IMR-90 (cell line): ENCODE data around the gene ZNF286A. TPM values are rescaled to one million over a fixed set of nuclear protein-coding genes. Genes with fewer than 3 reads are reported as not detected.
A peak's percentile ranks its signal among the peaks of the same experiment; 100 is the strongest.
"Not testable (repeated sequence)": the region's sequence is repeated elsewhere in the genome, so short reads cannot be mapped to it uniquely, and the experiment has no call there.

Source experiments
- ATAC-seq: fragments of 200-7000 bp; cut with Tn5 transposase; 2 replicates; pipeline ENCODE4 v1.9.1; 2020; ENCODE audit warnings: low read depth, mild to moderate bottlenecking, moderate library complexity
- BruUV-seq: library from RNA; stranded (reverse); fragments of 400-500 nt; replicated peaks from 2 replicates; lab custom pipeline; 2021; lab: Mats Ljungman, UMichigan
- CTCF ChIA-PET: fragments of 300-600 bp; formaldehyde crosslinking; extraction: SDS; loops from one replicate; lab custom pipeline; 2021; ENCODE audit warnings: antibody characterized with exemption; lab: Yijun Ruan, JAX
- POLR2A ChIA-PET: fragments of 300-600 bp; sonication (Branson Sonifier 250); formaldehyde crosslinking; loops from one replicate; lab custom pipeline; 2022; ENCODE audit warnings: antibody characterized with exemption; ENCODE audit not compliant: unreplicated experiment; lab: Charles Lee
- DNase-seq: peaks from one replicate; pipeline ENCODE4 v3.0.0; 2013
- H2AFZ ChIP-seq: replicated peaks from 2 replicates; pipeline ENCODE3; 2013; ENCODE audit warnings: low read length, mild to moderate bottlenecking; ENCODE audit not compliant: poor library complexity
- H2AK5ac ChIP-seq: 2 replicates; pipeline ENCODE4 v1.6.1; 2013; ENCODE audit warnings: low read depth, low read length, inconsistent platforms
- H2AK9ac ChIP-seq: replicated peaks from 2 replicates; pipeline ENCODE3; 2013; ENCODE audit warnings: mild to moderate bottlenecking, low read depth, low read length, moderate library complexity; ENCODE audit not compliant: poor library complexity
- H2BK120ac ChIP-seq: 2 replicates; pipeline ENCODE4 v1.6.1; 2013; ENCODE audit warnings: low read depth, low read length, inconsistent platforms
- H2BK15ac ChIP-seq: 3 replicates; pipeline ENCODE4 v1.6.1; 2013; ENCODE audit warnings: low read depth, low read length, inconsistent platforms
- H2BK20ac ChIP-seq: 2 replicates; pipeline ENCODE4 v1.6.1; 2013; ENCODE audit warnings: low read depth, mild to moderate bottlenecking, inconsistent platforms, low read length, moderate library complexity
- H2BK5ac ChIP-seq: 2 replicates; pipeline ENCODE4 v1.6.1; 2013; ENCODE audit warnings: mild to moderate bottlenecking, low read depth, low read length, inconsistent platforms; ENCODE audit not compliant: poor library complexity, severe bottlenecking
- H3K14ac ChIP-seq: replicated peaks from 2 replicates; pipeline ENCODE4 v1.6.1; 2013; ENCODE audit warnings: low read depth, low read length, inconsistent platforms
- H3K18ac ChIP-seq: 2 replicates; pipeline ENCODE4 v1.6.1; 2013; ENCODE audit warnings: low read depth, low read length, control low read depth
- H3K23ac ChIP-seq: 2 replicates; pipeline ENCODE4 v1.6.1; 2013; ENCODE audit warnings: low read depth, low read length, inconsistent platforms
- H3K27ac ChIP-seq: 2 replicates; pipeline ENCODE4 v1.5.1; 2013; ENCODE audit warnings: mild to moderate bottlenecking, control low read depth, low read length; ENCODE audit not compliant: insufficient read depth
- H3K27me3 ChIP-seq: 2 replicates; pipeline ENCODE4 v1.6.1; 2013; ENCODE audit warnings: low read length; ENCODE audit not compliant: control insufficient read depth, insufficient read depth
- H3K36me3 ChIP-seq: 2 replicates; pipeline ENCODE4 v1.6.1; 2013; ENCODE audit warnings: low read length, mixed read lengths; ENCODE audit not compliant: control insufficient read depth, insufficient read depth
- H3K4ac ChIP-seq: 2 replicates; pipeline ENCODE4 v1.6.1; 2013; ENCODE audit warnings: low read depth, low read length, inconsistent platforms
- H3K4me1 ChIP-seq: 2 replicates; pipeline ENCODE4 v1.6.1; 2013; ENCODE audit warnings: low read length, mixed read lengths; ENCODE audit not compliant: control insufficient read depth, insufficient read depth
- H3K4me2 ChIP-seq: 2 replicates; pipeline ENCODE4 v1.6.1; 2013; ENCODE audit warnings: low read depth, mild to moderate bottlenecking, control low read depth, low read length, moderate library complexity
- H3K4me3 ChIP-seq: 2 replicates; pipeline ENCODE4 v1.5.1; 2013; ENCODE audit warnings: low read depth, mild to moderate bottlenecking, control low read depth, low read length, moderate library complexity; ENCODE audit not compliant: insufficient read depth
- H3K56ac ChIP-seq: 2 replicates; pipeline ENCODE4 v1.6.1; 2013; ENCODE audit warnings: low read length, inconsistent platforms; ENCODE audit not compliant: insufficient read depth; ENCODE audit errors: extremely low read depth
- H3K79me1 ChIP-seq, 2 experiments: 2 replicates each; pipeline ENCODE4 v1.6.1; 2013; ENCODE audit warnings: low read length in 2 of 2, inconsistent platforms in 1 of 2, low read depth in 1 of 2
- H3K9ac ChIP-seq: 2 replicates; pipeline ENCODE4 v1.6.1; 2013; ENCODE audit warnings: low read depth, low read length, control low read depth
- H3K9me1 ChIP-seq: 2 replicates; pipeline ENCODE4 v1.6.1; 2013; ENCODE audit warnings: low read length, inconsistent platforms; ENCODE audit not compliant: insufficient read depth
- H3K9me3 ChIP-seq: 2 replicates; pipeline ENCODE4 v1.6.1; 2013; ENCODE audit warnings: low read length; ENCODE audit not compliant: control insufficient read depth, insufficient read depth
- H4K20me1 ChIP-seq: 2 replicates; pipeline ENCODE4 v1.6.1; 2013; ENCODE audit warnings: low read length, inconsistent platforms; ENCODE audit not compliant: insufficient read depth
- H4K5ac ChIP-seq: 2 replicates; pipeline ENCODE4 v1.6.1; 2013; ENCODE audit warnings: mild to moderate bottlenecking, low read depth, low read length, control low read depth
- H4K8ac ChIP-seq, 2 experiments: 2 replicates each; pipeline ENCODE4 v1.6.1; 2013; ENCODE audit warnings: low read depth in 2 of 2, low read length in 2 of 2, control low read depth in 1 of 2, inconsistent platforms in 1 of 2
- H4K91ac ChIP-seq: 2 replicates; pipeline ENCODE4 v1.6.1; 2013; ENCODE audit warnings: low read depth, low read length, inconsistent platforms; ENCODE audit not compliant: insufficient read depth
- WGBS, 2 experiments: methylation state at CpG; one replicate each; pipeline versions ENCODE4 v1.1.5 to v1.1.7; 2013; ENCODE audit warnings: missing lambda C conversion rate in 2 of 2; ENCODE audit not compliant: insufficient read length in 1 of 2; ENCODE audit errors: extremely low coverage in 2 of 2; 5-methylcytosine and 5-hydroxymethylcytosine counted together
- dilution Hi-C: fragments of 300-500 bp; cut with HindIII; formaldehyde crosslinking; loops from one replicate; pipeline ENCODE4 v1.14.3; 2018; ENCODE audit warnings: low sequenced_read_pairs; ENCODE audit not compliant: unreplicated experiment
- in situ Hi-C: fragments of 300-500 bp; cut with MboI; formaldehyde crosslinking; loops from 3 replicates; pipeline ENCODE4 v1.14.3; 2019; ENCODE audit warnings: low sequenced_read_pairs, inconsistent platforms, mixed read lengths
- intact Hi-C: fragments of 100-400 bp; cut with micrococcal nuclease; formaldehyde crosslinking; loops from 2 replicates; pipeline ENCODE4 v1.10.0; 2022
- polyA plus RNA-seq, 3 experiments: library from polyadenylated mRNA; depleted of rRNA; stranded (reverse); fragments of >200 nt; gene quantifications; 2 replicates each; pipeline ENCODE4 v1.2.3, GENCODE V29; 2012; ENCODE audit warnings: low replicate concordance in 1 of 3
- total RNA-seq: library from RNA; depleted of rRNA; stranded (reverse); fragments of >200 nt; gene quantifications from 2 replicates; pipeline ENCODE4 v1.2.3, GENCODE V29; 2012

ZNF286A gene
- total and polyA plus RNA-seq, 2 of the 4 experiments (the other 2 are of a cell fraction): 19.8 to 37.6 TPM

DNA sequence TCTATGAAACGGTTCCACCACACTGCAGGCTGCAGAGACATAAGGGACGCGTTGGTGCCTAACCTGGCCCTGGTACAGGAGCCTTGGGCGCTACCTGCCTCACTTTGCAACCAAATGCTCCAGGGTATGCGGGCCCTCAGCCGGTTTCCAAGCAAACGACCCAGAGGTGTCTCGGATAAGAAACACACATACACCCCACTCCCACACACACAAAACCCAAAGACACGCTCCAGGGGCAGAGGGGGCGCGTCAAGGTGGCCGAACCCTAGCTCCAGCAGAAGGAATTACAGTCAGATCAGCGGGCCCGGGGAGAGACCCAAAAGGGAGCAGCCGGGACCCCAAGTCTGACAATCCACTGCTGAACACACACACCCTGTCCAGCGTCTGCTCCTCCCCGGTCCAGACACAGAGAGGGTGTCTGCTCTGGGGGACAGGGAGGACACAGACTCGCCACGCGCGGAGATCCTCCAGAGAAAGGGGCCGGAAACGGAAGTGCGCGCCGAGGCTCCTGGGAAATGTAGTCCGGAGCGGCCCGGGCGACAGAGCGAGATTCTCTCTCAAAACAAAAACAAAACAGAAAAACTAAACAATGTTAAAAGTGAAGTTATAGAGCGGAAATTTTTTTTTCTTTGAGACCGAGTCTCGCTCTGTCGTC is 15.6 kb upstream of the ZNF286A start, which contains the start of gene TRIM16:
TRIM16 (minus strand) TSS at position 488 of the 655 bp plus-strand sequence. CDS start 32,702 bp downstream, outside the sequence.
- H3K4ac ChIP-seq: peak within 1 kb of the TSS; percentile 72
- dilution Hi-C loops, intact Hi-C loops, H4K20me1 ChIP-seq, H3K4me1 ChIP-seq, H3K9me1 ChIP-seq, H2BK20ac ChIP-seq, H4K91ac ChIP-seq, H3K27me3 ChIP-seq, H2BK5ac ChIP-seq, H3K36me3 ChIP-seq, CTCF ChIA-PET, H2BK15ac ChIP-seq, H2BK120ac ChIP-seq, H3K9me3 ChIP-seq, H3K23ac ChIP-seq, H3K56ac ChIP-seq, POLR2A ChIA-PET, in situ Hi-C loops: not testable (repeated sequence)
- peak within 1 kb of the TSS; percentile 74 to 91 for H4K8ac ChIP-seq
- peaks cover 0 to 10% of the 10 kb centered on the region in 2 experiments; a peak in 1 of 4 replicates for H3K79me1 ChIP-seq
- peak within 1 kb of the TSS; percentile 97 for H3K14ac ChIP-seq
- peak within 1 kb of the TSS; percentile 56 for H3K9ac ChIP-seq
- H4K5ac ChIP-seq: peak within 1 kb of the TSS; percentile 87
- DNase-seq (peak; percentile 33), ATAC-seq (peak; percentile 99)
- H2AFZ ChIP-seq: peak within 1 kb of the TSS; percentile 88
- peak within 1 kb of the TSS; percentile 49 for H3K4me3 ChIP-seq
- peak within 1 kb of the TSS; percentile 89 for H2AK9ac ChIP-seq
- no CpG with 5 or more reads among the region's 35 CpGs for WGBS, 2 experiments
- H2AK5ac ChIP-seq: peak within 1 kb of the TSS; percentile 96
- TSS peak; percentile 64 for BruUV-seq
- H3K18ac ChIP-seq: peak within 1 kb of the TSS; percentile 50; the same call in 1 of the 2 replicates
- H3K4me2 ChIP-seq: peak within 1 kb of the TSS; percentile 98
- peak within 1 kb of the TSS; percentile 25 for H3K27ac ChIP-seq

DNA sequence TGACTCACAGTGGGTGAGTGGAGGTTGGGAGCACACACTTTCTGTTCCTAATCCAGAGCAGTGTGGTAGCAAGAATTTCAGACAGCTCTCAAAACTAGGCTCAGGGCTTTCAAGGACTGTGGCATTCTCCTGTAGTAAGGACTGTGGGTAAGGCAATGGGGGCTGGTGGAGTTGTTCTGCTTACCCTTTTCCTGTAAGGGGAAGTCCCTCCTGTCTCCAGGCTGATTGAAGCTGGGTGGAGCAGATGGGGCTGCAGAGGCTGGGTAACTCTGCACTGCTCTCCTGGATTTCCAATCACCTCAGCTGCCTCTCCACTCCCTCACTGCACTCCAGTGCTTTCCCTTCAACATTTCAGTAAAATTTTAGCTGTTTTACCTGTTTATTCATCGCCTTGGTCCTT is 12.1 kb upstream of the ZNF286A start:
- H3K4me1 ChIP-seq, H3K9me1 ChIP-seq, H3K27ac ChIP-seq, H2BK120ac ChIP-seq, H3K4ac ChIP-seq, DNase-seq, dilution Hi-C loops, H3K4me3 ChIP-seq, H4K20me1 ChIP-seq, H2AK9ac ChIP-seq, H3K23ac ChIP-seq, H3K36me3 ChIP-seq, H2BK20ac ChIP-seq, H3K56ac ChIP-seq, in situ Hi-C loops, CTCF ChIA-PET, H3K9me3 ChIP-seq, H4K91ac ChIP-seq, H3K4me2 ChIP-seq, H3K14ac ChIP-seq, H3K27me3 ChIP-seq, H4K5ac ChIP-seq, H2AFZ ChIP-seq, H3K18ac ChIP-seq, H2BK5ac ChIP-seq, H3K9ac ChIP-seq, POLR2A ChIA-PET, H2BK15ac ChIP-seq, BruUV-seq, intact Hi-C loops, H2AK5ac ChIP-seq, ATAC-seq, H4K8ac ChIP-seq: not testable (repeated sequence)
- H3K79me1 ChIP-seq: peaks cover 0 to 10% of the 10 kb centered on the region in 2 experiments; a peak in 1 of 4 replicates
- no CpG with 5 or more reads among the region's 1 CpG for WGBS, 2 experiments
